Measurements from ENCODE around the gene KLRB1. TPM values are rescaled to one million over a fixed set of nuclear protein-coding genes. Genes with fewer than 3 reads are reported as not detected.

KLRB1 gene
- polyA plus RNA-seq, 1 donor (not counting 4 experiments of a cell fraction or from before 2014, with no cell fraction given): not detected

- Histone ChIP-seq H3K4me3 (ENCODE audit: control insufficient read depth in 2 of 3, extremely low read depth in 1 of 3, insufficient read depth in 2 of 3, low read depth in 1 of 3, low read length in 3 of 3) (no peak overlapping the region), H3K9ac (ENCODE audit: control insufficient read depth, extremely low read depth, insufficient read depth, low read length) (no peak overlapping the region), H3K9me3 (ENCODE audit: control insufficient read depth, low read depth, low read length) (no peaks in the 10 kb centered on the region), H3K9me1 (ENCODE audit: control insufficient read depth, extremely low read depth, insufficient read depth, low read length) (no peaks in the 10 kb centered on the region), H3K36me3 (ENCODE audit: control insufficient read depth in 2 of 2, extremely low read depth in 1 of 2, insufficient read depth in 2 of 2, low read length in 2 of 2) (no peaks in the 10 kb centered on the region), H2AFZ (ENCODE audit: control insufficient read depth, low read length) (no peak overlapping the region), H4K20me1 (ENCODE audit: control insufficient read depth, extremely low read depth, insufficient read depth, low read length) (no peaks in the 10 kb centered on the region), H3K27me3 (ENCODE audit: control insufficient read depth, extremely low read depth, insufficient read depth, low read length) (no peaks in the 10 kb centered on the region), H3K4me2 (ENCODE audit: control insufficient read depth, extremely low read depth, insufficient read depth, low read depth, low read length) (no peak overlapping the region), H3K79me2 (ENCODE audit: control insufficient read depth, insufficient read depth, low read length) (no peaks in the 10 kb centered on the region), H3K27ac (ENCODE audit: control insufficient read depth, insufficient read depth, low read length) (no peak overlapping the region), H3K4me1 (ENCODE audit: control insufficient read depth, extremely low read depth, insufficient read depth, low read length) (no peaks in the 10 kb centered on the region)
- DNase-seq (ENCODE audit: low read depth, low spot score) (no peak), FAIRE-seq (no peak)
- dilution Hi-C loops (cut with MboI; ENCODE audit: extremely low pct_ligation_motif_present, low sequenced_read_pairs): no loop called here
- no peak for TF ChIP-seq EZH2 (IDR thresholded peaks at IDR 0.05; ENCODE audit: low read length)
- TF ChIP-seq CTCF (optimal IDR thresholded peaks at IDR 0.05 in 1 of 3, IDR thresholded peaks at IDR 0.05 in 1 of 3, conservative IDR thresholded peaks at IDR 0.05 in 1 of 3; ENCODE audit: extremely low read depth in 1 of 3, insufficient read depth in 2 of 3, low read length in 3 of 3): no peak
Observed at GRCh38 chr12:9598363-9598762, 9.4 kb downstream of the KLRB1 start.

- H2AFZ ChIP-seq (ENCODE audit: control insufficient read depth, low read length): no peak overlapping the region
- no peaks in the 10 kb centered on the region for H3K27me3 ChIP-seq (ENCODE audit: control insufficient read depth, extremely low read depth, insufficient read depth, low read length)
- no peak overlapping the region for H3K9ac ChIP-seq (ENCODE audit: control insufficient read depth, extremely low read depth, insufficient read depth, low read length)
- dilution Hi-C loops (cut with MboI; ENCODE audit: extremely low pct_ligation_motif_present, low sequenced_read_pairs): no loop called here
- H3K36me3 ChIP-seq (ENCODE audit: control insufficient read depth in 2 of 2, extremely low read depth in 1 of 2, insufficient read depth in 2 of 2, low read length in 2 of 2): no peaks in the 10 kb centered on the region
- no peaks in the 10 kb centered on the region for H3K9me3 ChIP-seq (ENCODE audit: control insufficient read depth, low read depth, low read length)
- H3K4me2 ChIP-seq (ENCODE audit: control insufficient read depth, extremely low read depth, insufficient read depth, low read depth, low read length): no peak overlapping the region
- DNase-seq (ENCODE audit: low read depth, low spot score): no peak
- no peak for FAIRE-seq
- no peaks in the 10 kb centered on the region for H3K79me2 ChIP-seq (ENCODE audit: control insufficient read depth, insufficient read depth, low read length)
- H4K20me1 ChIP-seq (ENCODE audit: control insufficient read depth, extremely low read depth, insufficient read depth, low read length): no peaks in the 10 kb centered on the region
- no peak overlapping the region for H3K27ac ChIP-seq (ENCODE audit: control insufficient read depth, insufficient read depth, low read length)
- H3K9me1 ChIP-seq (ENCODE audit: control insufficient read depth, extremely low read depth, insufficient read depth, low read length): no peaks in the 10 kb centered on the region
- TF ChIP-seq EZH2 (IDR thresholded peaks at IDR 0.05; ENCODE audit: low read length): no peak
- TF ChIP-seq CTCF (optimal IDR thresholded peaks at IDR 0.05 in 1 of 3, IDR thresholded peaks at IDR 0.05 in 1 of 3, conservative IDR thresholded peaks at IDR 0.05 in 1 of 3; ENCODE audit: extremely low read depth in 1 of 3, insufficient read depth in 2 of 3, low read length in 3 of 3): no peak
- no peak overlapping the region for H3K4me3 ChIP-seq (ENCODE audit: control insufficient read depth in 2 of 3, extremely low read depth in 1 of 3, insufficient read depth in 2 of 3, low read depth in 1 of 3, low read length in 3 of 3)
- no peaks in the 10 kb centered on the region for H3K4me1 ChIP-seq (ENCODE audit: control insufficient read depth, extremely low read depth, insufficient read depth, low read length)
Observed at GRCh38 chr12:9597365-9597764, 10.4 kb downstream of the KLRB1 start.
